HCT116 (cell line): ENCODE data around the gene UBE2J2. TPM values are rescaled to one million over a fixed set of nuclear protein-coding genes. Genes with fewer than 3 reads are reported as not detected.

Experiments
- ATAC-seq: fragments of 200-7000 bp; cut with Tn5 transposase; 2 replicates; pipeline ENCODE4 v1.9.1; 2020; ENCODE audit warnings: mild to moderate bottlenecking, moderate library complexity
- BruUV-seq: library from RNA; stranded (reverse); fragments of 400-500 nt; replicated peaks from 2 replicates; lab custom pipeline; 2021; lab: Mats Ljungman, UMichigan
- CTCF ChIA-PET: fragments of 300-600 bp; sonication (Branson Sonifier 250); formaldehyde crosslinking; loops from one replicate; lab custom pipeline; 2021; ENCODE audit warnings: antibody characterized with exemption; lab: Charles Lee
- POLR2A ChIA-PET: fragments of 300-600, 350-600 bp; sonication (Branson Sonifier 250); formaldehyde crosslinking; loops from one replicate; lab custom pipeline; 2021; ENCODE audit warnings: antibody characterized with exemption; lab: Charles Lee
- RAD21 ChIA-PET, 2 experiments: fragments of 300-600 bp; sonication (Branson Sonifier 250); formaldehyde crosslinking; loops; one replicate each; lab custom pipeline; 2023; ENCODE audit warnings: low total read pairs in 2 of 2; ENCODE audit not compliant: uncharacterized antibody in 2 of 2, unreplicated experiment in 2 of 2, low non-redundant PET in 1 of 2; lab: Charles Lee
- DNase-seq: peaks from one replicate; pipeline ENCODE4 v3.0.0-alpha.2; 2010; ENCODE audit warnings: low read depth, low spot score
- H2AFZ ChIP-seq: fragments of 200-600 bp; shearing (Covaris generic), sonication (generic); 2 replicates; pipeline ENCODE4 v1.6.1; 2017; ENCODE audit warnings: low read depth, mixed run types, mixed read lengths, antibody characterized with exemption, low read length; ENCODE audit not compliant: poor library complexity, severe bottlenecking
- H3K27ac ChIP-seq: 2 replicates; pipeline ENCODE4 v1.5.1; 2012; ENCODE audit warnings: low read depth, low read length
- H3K27me3 ChIP-seq: fragments of 200-600 bp; sonication (generic); 2 replicates; pipeline ENCODE4 v1.6.1; 2016; ENCODE audit warnings: mixed run types, low read length, mixed read lengths; ENCODE audit not compliant: insufficient read depth
- H3K36me3 ChIP-seq, 2 experiments: fragments of 200-500 bp in 1 of 2; fragments of 200-600 bp in 1 of 2; sonication (Bioruptor generic) in 1 of 2; sonication (generic) in 1 of 2; 2 replicates each; pipeline versions ENCODE4 v1.5.1 to v1.6.1; 2014 to 2016; ENCODE audit warnings: low read length in 2 of 2, inconsistent platforms in 1 of 2, mixed read lengths in 1 of 2, mixed run types in 1 of 2; ENCODE audit not compliant: insufficient read depth in 2 of 2, control insufficient read depth in 1 of 2
- H3K4me1 ChIP-seq, 2 experiments: fragments of 200-600 bp in 1 of 2; sonication (generic) in 1 of 2; 2 replicates each; pipeline versions ENCODE4 v1.5.1 to v1.6.1; 2012 to 2017; ENCODE audit warnings: low read length in 2 of 2, inconsistent platforms in 1 of 2, mild to moderate bottlenecking in 1 of 2, mixed read lengths in 1 of 2, mixed run types in 1 of 2, moderate library complexity in 1 of 2; ENCODE audit not compliant: insufficient read depth in 2 of 2, control insufficient read depth in 1 of 2
- H3K4me2 ChIP-seq: fragments of 200-600 bp; sonication (generic); 2 replicates; pipeline ENCODE4 v1.6.1; 2017; ENCODE audit warnings: mixed run types, low read length, mixed read lengths
- H3K4me3 ChIP-seq, 2 experiments: fragments of 200-600 bp in 1 of 2; sonication (generic) in 1 of 2; replicated peaks in 1 of 2; 2 replicates each; pipeline ENCODE4 v1.5.1; 2011 to 2016; ENCODE audit warnings: low read length in 2 of 2, control low read depth in 1 of 2, low read depth in 1 of 2, mild to moderate bottlenecking in 1 of 2, mixed read lengths in 1 of 2, mixed run types in 1 of 2
- H3K79me2 ChIP-seq: fragments of 200-600 bp; sonication (generic); 2 replicates; pipeline ENCODE4 v1.6.1; 2017; ENCODE audit warnings: mild to moderate bottlenecking, mixed run types, low read length, moderate library complexity, mixed read lengths; ENCODE audit not compliant: insufficient read depth
- H3K9ac ChIP-seq: fragments of 200-600 bp; sonication (generic); 2 replicates; pipeline ENCODE4 v1.6.1; 2016; ENCODE audit warnings: low read length, mixed read lengths
- H3K9me2 ChIP-seq: fragments of 200-600 bp; sonication (generic), shearing (Covaris generic); 2 replicates; pipeline ENCODE4 v1.6.1; 2017; ENCODE audit warnings: mixed run types, mild to moderate bottlenecking, moderate library complexity; ENCODE audit not compliant: insufficient read depth
- H3K9me3 ChIP-seq, 2 experiments: fragments of 200-500 bp in 1 of 2; fragments of 200-600 bp in 1 of 2; sonication (Bioruptor generic) in 1 of 2; sonication (generic) in 1 of 2; 2 replicates each; pipeline ENCODE4 v1.6.1; 2014 to 2017; ENCODE audit warnings: low read length in 2 of 2, mixed read lengths in 2 of 2, inconsistent platforms in 1 of 2, low read depth in 1 of 2, mild to moderate bottlenecking in 1 of 2, mixed run types in 1 of 2, moderate library complexity in 1 of 2; ENCODE audit not compliant: control insufficient read depth in 1 of 2, insufficient read depth in 1 of 2
- H4K20me1 ChIP-seq: fragments of 200-600 bp; sonication (generic), shearing (Covaris generic); 2 replicates; pipeline ENCODE4 v1.6.1; 2017; ENCODE audit warnings: mixed run types, mild to moderate bottlenecking, moderate library complexity; ENCODE audit not compliant: insufficient read depth
- CEBPB ChIP-seq: IDR thresholded peaks from 2 replicates; pipeline ENCODE4 v1.6.1; 2012; ENCODE audit warnings: low read depth
- EGR1 ChIP-seq: IDR thresholded peaks from 2 replicates; pipeline ENCODE4 v1.6.1; 2012; ENCODE audit warnings: low read depth
- EZH2 ChIP-seq: fragments of 200-600 bp; sonication (generic); IDR thresholded peaks from 2 replicates; pipeline ENCODE4 v1.6.1; 2017; ENCODE audit warnings: antibody characterized with exemption, mixed run types
- EZH2phosphoT487 ChIP-seq: fragments of 200-600 bp; IDR thresholded peaks from 2 replicates; pipeline ENCODE4 v1.6.1; 2018; ENCODE audit warnings: antibody characterized with exemption, borderline replicate concordance
- FOSL1 ChIP-seq: IDR thresholded peaks from 2 replicates; pipeline ENCODE4 v1.6.1; 2012; ENCODE audit warnings: low read depth
- JUND ChIP-seq: IDR thresholded peaks from 2 replicates; pipeline ENCODE4 v1.6.1; 2012
- POLR2A ChIP-seq: IDR thresholded peaks from 2 replicates; pipeline ENCODE4 v1.7.0; 2011; ENCODE audit warnings: borderline replicate concordance; ENCODE audit not compliant: insufficient read depth, insufficient read length; ENCODE audit errors: extremely low read depth
- POLR2AphosphoS5 ChIP-seq: IDR thresholded peaks from 2 replicates; pipeline ENCODE4 v1.6.1; 2011; ENCODE audit warnings: mild to moderate bottlenecking, low read depth, low read length, moderate library complexity
- SP1 ChIP-seq: IDR thresholded peaks from 2 replicates; pipeline ENCODE4 v1.6.1; 2012; ENCODE audit warnings: low read depth
- SRF ChIP-seq: IDR thresholded peaks from 2 replicates; pipeline ENCODE4 v1.6.1; 2012; ENCODE audit warnings: low read depth
- TCF7L2 ChIP-seq: IDR thresholded peaks from 2 replicates; pipeline ENCODE4 v1.7.0; 2011; ENCODE audit warnings: borderline replicate concordance, inconsistent platforms; ENCODE audit not compliant: insufficient read depth, insufficient read length; ENCODE audit errors: extremely low read depth
- YY1 ChIP-seq: IDR thresholded peaks from 2 replicates; pipeline ENCODE4 v1.6.1; 2011; ENCODE audit warnings: low read length, low read depth, moderate library complexity, mild to moderate bottlenecking; ENCODE audit not compliant: insufficient replicate concordance; ENCODE audit errors: extremely low read depth
- ZFX ChIP-seq: fragments of 450-650 bp; IDR thresholded peaks from 2 replicates; pipeline ENCODE4 v1.6.1; 2017
- ZNF274 ChIP-seq: fragments of 200-500 bp; sonication (Bioruptor generic); IDR thresholded peaks from 2 replicates; pipeline ENCODE4 v1.6.1; 2014; ENCODE audit warnings: mild to moderate bottlenecking, low read depth, low read length, inconsistent platforms
- intact Hi-C: fragments of 100-400 bp; cut with micrococcal nuclease; formaldehyde crosslinking; loops from 2 replicates; pipeline ENCODE4 v1.10.0; 2022
- total RNA-seq: library from RNA; stranded (reverse); gene quantifications from one replicate; pipeline ENCODE4 v1.2.1, GENCODE V29; 2021; ENCODE audit not compliant: unreplicated experiment
- TF ChIP-seq, protein P1 (sequence below): IDR thresholded peaks from 2 replicates; pipeline ENCODE4 v1.6.1; 2012

The UBE2J2 gene
- total RNA-seq, 1 experiment from 2014 or later, result 67.7 TPM

GRCh38 chr1:1285611-1286311 lies 12.1 kb upstream of the UBE2J2 start:
- TF ChIP-seq, protein P1, sequence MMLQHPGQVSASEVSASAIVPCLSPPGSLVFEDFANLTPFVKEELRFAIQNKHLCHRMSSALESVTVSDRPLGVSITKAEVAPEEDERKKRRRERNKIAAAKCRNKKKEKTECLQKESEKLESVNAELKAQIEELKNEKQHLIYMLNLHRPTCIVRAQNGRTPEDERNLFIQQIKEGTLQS, result no peak
- TF ChIP-seq EGR1 (no peak), FOSL1 (no peak), TCF7L2 (no peak), SRF (no peak), EZH2 (no peak), JUND (no peak), YY1 (no peak), POLR2AphosphoS5 (no peak), SP1 (no peak), ZFX (no peak), POLR2A (no peak), CEBPB (no peak), EZH2phosphoT487 (no peak), ZNF274 (no peak)
- Histone ChIP-seq H3K27me3 (no peaks in the 10 kb centered on the region), H3K79me2 (no peaks in the 10 kb centered on the region), H3K4me2 (no peak overlapping the region), H3K27ac (no peak overlapping the region; the same call in 1 of the 2 replicates), H2AFZ (no peak overlapping the region), H3K9ac (no peak overlapping the region), H3K4me3 (no peak overlapping the region), H3K9me2 (no peaks in the 10 kb centered on the region), H3K36me3 (no peaks in the 10 kb centered on the region), H3K4me1 (peaks cover 5 to 29% of the 10 kb centered on the region in 2 experiments; a peak in 3 of 4 replicates), H4K20me1 (no peaks in the 10 kb centered on the region), H3K9me3 (no peaks in the 10 kb centered on the region)
- DNase-seq (no peak), ATAC-seq (0 out of 2 replicates have a peak, but pooled peaks have one; percentile 12)
- no TSS peak for BruUV-seq
- intact Hi-C loops, result no loop called here
- ChIA-PET RAD21 (no interaction called here), POLR2A (no interaction called here), CTCF (no interaction called here)
